Measurements from ENCODE around the gene NPBWR2.

Gene NPBWR2

GRCh38 chr20:64092258-64093012 is 14.9 kb downstream of the NPBWR2 start:
- Histone ChIP-seq H2AFZ (ENCODE audit: low read length) (no peak overlapping the region), H3F3A (ENCODE audit: insufficient read depth, low read length) (no peaks in the 10 kb centered on the region), H3K9me3 (ENCODE audit: low read length) (0 out of 2 replicates have a peak, but pooled peaks cover 3% of the 10 kb centered on the region), H3K9me2 (ENCODE audit: low read depth, low read length) (no peaks in the 10 kb centered on the region), H3K9ac (ENCODE audit: low read length) (no peak overlapping the region), H4K20me1 (ENCODE audit: insufficient read depth, low read length) (no peaks in the 10 kb centered on the region), H3K4me1 (ENCODE audit: insufficient read depth, low read length, severe bottlenecking) (no peaks in the 10 kb centered on the region), H3K79me2 (ENCODE audit: insufficient read depth, low read length) (no peaks in the 10 kb centered on the region), H3K27ac (ENCODE audit: low read depth, low read length, poor library complexity, severe bottlenecking) (no peak overlapping the region), H3K4me2 (ENCODE audit: low read length) (peak overlapping the region; percentile 12; the same call in 1 of the 2 replicates), H3K4me3 (ENCODE audit: low read depth, low read length, poor library complexity, severe bottlenecking) (no peak overlapping the region), H3K27me3 (ENCODE audit: insufficient read depth, low read length) (peaks cover 6% of the 10 kb centered on the region; the same call in 1 of the 2 replicates), H3K36me3 (ENCODE audit: insufficient read depth, low read length) (no peaks in the 10 kb centered on the region)
- TF ChIP-seq CTCF (IDR thresholded peaks at IDR 0.05; ENCODE audit: low read length) (no peak), EZH2 (IDR thresholded peaks at IDR 0.05; ENCODE audit: borderline replicate concordance, low read length) (no peak)

GRCh38 chr20:64091770-64092169 is 15.6 kb downstream of the NPBWR2 start:
- Histone ChIP-seq H3K4me2 (ENCODE audit: low read length) (peak overlapping the region; percentile 12; the same call in 1 of the 2 replicates), H4K20me1 (ENCODE audit: insufficient read depth, low read length) (no peaks in the 10 kb centered on the region), H3K36me3 (ENCODE audit: insufficient read depth, low read length) (no peaks in the 10 kb centered on the region; the same call in 1 of the 2 replicates), H3K27ac (ENCODE audit: low read depth, low read length, poor library complexity, severe bottlenecking) (no peak overlapping the region), H3F3A (ENCODE audit: insufficient read depth, low read length) (no peaks in the 10 kb centered on the region), H2AFZ (ENCODE audit: low read length) (no peak overlapping the region), H3K27me3 (ENCODE audit: insufficient read depth, low read length) (peaks cover 6% of the 10 kb centered on the region; the same call in 1 of the 2 replicates), H3K4me3 (ENCODE audit: low read depth, low read length, poor library complexity, severe bottlenecking) (no peak overlapping the region), H3K9me2 (ENCODE audit: low read depth, low read length) (no peaks in the 10 kb centered on the region), H3K4me1 (ENCODE audit: insufficient read depth, low read length, severe bottlenecking) (no peaks in the 10 kb centered on the region), H3K9me3 (ENCODE audit: low read length) (0 out of 2 replicates have a peak, but pooled peaks cover 3% of the 10 kb centered on the region), H3K9ac (ENCODE audit: low read length) (no peak overlapping the region), H3K79me2 (ENCODE audit: insufficient read depth, low read length) (no peaks in the 10 kb centered on the region)
- TF ChIP-seq EZH2 (IDR thresholded peaks at IDR 0.05; ENCODE audit: borderline replicate concordance, low read length) (no peak), CTCF (IDR thresholded peaks at IDR 0.05; ENCODE audit: low read length) (no peak)

GRCh38 chr20:64091340-64091739 is 16.0 kb downstream of the NPBWR2 start:
- H3K9me3 ChIP-seq (ENCODE audit: low read length), result 0 out of 2 replicates have a peak, but pooled peaks cover 3% of the 10 kb centered on the region
- TF ChIP-seq EZH2 (IDR thresholded peaks at IDR 0.05; ENCODE audit: borderline replicate concordance, low read length), result no peak
- no peak overlapping the region for H3K9ac ChIP-seq (ENCODE audit: low read length)
- H3K9me2 ChIP-seq (ENCODE audit: low read depth, low read length), result no peaks in the 10 kb centered on the region
- no peak overlapping the region for H3K4me2 ChIP-seq (ENCODE audit: low read length)
- H3K36me3 ChIP-seq (ENCODE audit: insufficient read depth, low read length), result no peaks in the 10 kb centered on the region; the same call in 1 of the 2 replicates
- H3K79me2 ChIP-seq (ENCODE audit: insufficient read depth, low read length), result no peaks in the 10 kb centered on the region
- no peaks in the 10 kb centered on the region for H3K4me1 ChIP-seq (ENCODE audit: insufficient read depth, low read length, severe bottlenecking)
- no peak overlapping the region for H3K4me3 ChIP-seq (ENCODE audit: low read depth, low read length, poor library complexity, severe bottlenecking)
- peaks cover 6% of the 10 kb centered on the region; the same call in 1 of the 2 replicates for H3K27me3 ChIP-seq (ENCODE audit: insufficient read depth, low read length)
- H3K27ac ChIP-seq (ENCODE audit: low read depth, low read length, poor library complexity, severe bottlenecking), result no peak overlapping the region
- no peak overlapping the region for H2AFZ ChIP-seq (ENCODE audit: low read length)
- H4K20me1 ChIP-seq (ENCODE audit: insufficient read depth, low read length), result no peaks in the 10 kb centered on the region
- H3F3A ChIP-seq (ENCODE audit: insufficient read depth, low read length), result no peaks in the 10 kb centered on the region
